RWPE1 (cell line): ENCODE results near the gene DNM3.
"Not testable (repeated sequence)": the region's sequence is repeated elsewhere in the genome, so short reads cannot be mapped to it uniquely, and the experiment has no call there.

Source experiments
- CTCF ChIA-PET: fragments of 350-600 bp; sonication (Branson Sonifier 250); formaldehyde crosslinking; extraction: SDS; loops from one replicate; lab custom pipeline; 2021; lab: Yijun Ruan, JAX
- POLR2A ChIA-PET: fragments of 400-600 bp; formaldehyde crosslinking; extraction: SDS; loops from one replicate; lab custom pipeline; 2020; ENCODE audit warnings: antibody characterized with exemption; ENCODE audit not compliant: low non-redundant PET; lab: Yijun Ruan, JAX
- DNase-seq: peaks from one replicate; pipeline ENCODE4 v3.0.0; 2012; ENCODE audit warnings: low spot score
- H3K27ac ChIP-seq: fragments of 450-650 bp; 2 replicates; pipeline ENCODE4 v1.5.1; 2017
- CTCF ChIP-seq: fragments of 450-650 bp; conservative IDR thresholded peaks from 2 replicates; pipeline ENCODE4 v1.5.1; 2017; ENCODE audit warnings: low read depth, mild to moderate bottlenecking

The DNM3 gene

GRCh38 chr1:172357753-172358385, 516.6 kb downstream of the DNM3 start:
- ChIA-PET POLR2A (no interaction called here), CTCF (no interaction called here)
- no peak overlapping the region; the same call in 1 of the 2 replicates for H3K27ac ChIP-seq

GRCh38 chr1:172359491-172359999, 518.2 kb downstream of the DNM3 start:
- TF ChIP-seq CTCF: no peak
- POLR2A ChIA-PET: no interaction called here
- H3K27ac ChIP-seq: peak overlapping the region; percentile 92; the same call in 1 of the 2 replicates
- CTCF ChIA-PET: interaction anchor here (0.5 to 0.9 kb wide), 4 partner anchors 16 to 1521 kb away, joined by 3 to 6 read pairs (median 3); no protein-coding TSS in a partner anchor
- no peak for DNase-seq

More at GRCh38 chr1:172357753-172358385, 516.6 kb downstream of the DNM3 start:
- no peak for TF ChIP-seq CTCF
- DNase-seq: no peak

- no peak overlapping the region for H3K27ac ChIP-seq
- no peak for TF ChIP-seq CTCF
- ChIA-PET POLR2A (no interaction called here), CTCF (no interaction called here)
- no peak for DNase-seq
Measured at GRCh38 chr1:172360511-172360910, 519.2 kb downstream of the DNM3 start.

- ChIA-PET CTCF (no interaction called here), POLR2A (no interaction called here)
- TF ChIP-seq CTCF: no peak
- H3K27ac ChIP-seq: no peak overlapping the region
- no peak for DNase-seq
Measured at GRCh38 chr1:172360985-172361384, 519.7 kb downstream of the DNM3 start.

GRCh38 chr1:172363852-172364251, 522.6 kb downstream of the DNM3 start:
- no peak for TF ChIP-seq CTCF
- CTCF ChIA-PET: no interaction called here
- POLR2A ChIA-PET: no interaction called here
- no peak overlapping the region for H3K27ac ChIP-seq
- DNase-seq: no peak

GRCh38 chr1:172371646-172372045, 530.3 kb downstream of the DNM3 start:
- H3K27ac ChIP-seq, POLR2A ChIA-PET, CTCF ChIA-PET, DNase-seq: not testable (repeated sequence)

GRCh38 chr1:172373864-172374263, 532.6 kb downstream of the DNM3 start:
- ChIA-PET CTCF (no interaction called here), POLR2A (no interaction called here)
- no peak for TF ChIP-seq CTCF
- no peak for DNase-seq
- H3K27ac ChIP-seq: no peak overlapping the region
